HG03469 (cell line): ENCODE measurements around the gene TIMM23.
"Not testable (repeated sequence)": the region's sequence is repeated elsewhere in the genome, so short reads cannot be mapped to it uniquely, and the experiment has no call there.

Source experiments
- ATAC-seq: cut with Tn5 transposase; IDR thresholded peaks from one replicate; pipeline ENCODE4 v1.9.1; 2021; ENCODE audit warnings: mild to moderate bottlenecking, moderate library complexity, moderate number of reproducible peaks; ENCODE audit not compliant: unreplicated experiment

TIMM23 gene

GRCh38 chr10:45985590-45985989, 13.3 kb downstream of the TIMM23 start:
- ATAC-seq = not testable (repeated sequence)

DNA sequence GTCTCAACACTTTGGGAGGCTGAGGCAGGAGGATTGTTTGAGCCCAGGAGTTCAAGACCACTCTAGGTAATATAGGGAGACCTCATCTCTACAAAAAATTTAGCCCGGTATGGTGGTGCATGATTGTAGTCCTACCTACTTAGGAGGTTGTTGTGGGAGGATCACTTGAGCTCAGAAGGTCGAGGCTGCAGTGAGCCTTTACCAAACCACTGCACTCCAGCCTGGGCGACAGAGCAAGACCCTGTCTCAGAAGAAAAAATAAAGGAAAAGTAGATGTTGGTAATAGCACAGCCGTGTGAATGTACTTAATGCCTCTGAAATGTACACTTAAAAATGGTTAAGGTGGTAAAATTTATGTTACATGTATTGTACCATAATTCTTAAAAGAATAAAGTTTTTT, 25.3 kb downstream of the TIMM23 start:
- ATAC-seq = no peak

GRCh38 chr10:45997994-45998763, 25.9 kb downstream of the TIMM23 start:
- no peak for ATAC-seq

GRCh38 chr10:45999955-46000354, 27.7 kb downstream of the TIMM23 start:
- ATAC-seq = not testable (repeated sequence)

DNA sequence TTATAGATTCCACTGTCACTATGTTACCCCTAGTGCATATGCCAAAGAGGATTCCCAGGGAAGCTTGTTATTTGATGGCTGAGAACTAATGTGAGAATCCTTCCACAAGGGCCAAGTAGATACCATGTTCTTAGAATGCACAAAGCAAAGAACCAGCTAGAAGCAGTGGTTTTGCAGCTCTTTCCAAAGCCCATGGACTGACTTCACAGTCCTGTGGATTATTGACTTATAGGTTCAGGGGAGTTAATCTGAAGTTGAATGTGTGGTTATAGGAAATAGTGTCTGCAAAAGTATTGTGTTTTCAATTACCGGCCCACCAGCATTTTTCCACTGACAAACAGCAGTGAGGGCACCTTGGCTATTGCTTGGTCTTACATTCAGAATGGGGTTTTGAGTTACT, 28.2 kb downstream of the TIMM23 start:
- no peak for ATAC-seq

GRCh38 chr10:46001187-46001756, 29.0 kb downstream of the TIMM23 start:
- ATAC-seq = no peak

- ATAC-seq = not testable (repeated sequence)
Measured at GRCh38 chr10:46002189-46002687, 29.9 kb downstream of the TIMM23 start.

GRCh38 chr10:46002916-46003693, 30.8 kb downstream of the TIMM23 start:
- ATAC-seq = no peak

- no peak for ATAC-seq
Measured at GRCh38 chr10:46004963-46005362, 32.7 kb downstream of the TIMM23 start.

GRCh38 chr10:46005383-46005782, 33.1 kb downstream of the TIMM23 start:
- ATAC-seq = no peak

DNA sequence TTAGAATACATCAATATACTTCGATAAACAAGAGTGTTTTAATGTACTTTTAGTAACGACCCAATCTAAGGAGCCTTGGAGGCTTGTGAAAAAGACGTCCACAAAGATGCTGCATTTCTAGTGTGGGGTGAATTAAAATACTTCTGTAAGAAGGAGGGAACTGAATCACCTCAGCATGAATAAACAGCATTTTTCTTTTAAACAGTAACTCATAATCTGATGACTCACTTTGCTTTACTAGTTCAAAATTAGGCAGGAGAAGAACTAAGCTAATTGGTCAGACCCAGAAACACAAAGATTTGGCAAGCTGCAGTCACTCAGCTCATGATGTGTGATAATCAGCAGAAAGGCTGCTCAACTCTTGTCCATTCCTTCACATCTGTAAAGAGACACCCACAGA, 33.9 kb downstream of the TIMM23 start:
- ATAC-seq = no peak

DNA sequence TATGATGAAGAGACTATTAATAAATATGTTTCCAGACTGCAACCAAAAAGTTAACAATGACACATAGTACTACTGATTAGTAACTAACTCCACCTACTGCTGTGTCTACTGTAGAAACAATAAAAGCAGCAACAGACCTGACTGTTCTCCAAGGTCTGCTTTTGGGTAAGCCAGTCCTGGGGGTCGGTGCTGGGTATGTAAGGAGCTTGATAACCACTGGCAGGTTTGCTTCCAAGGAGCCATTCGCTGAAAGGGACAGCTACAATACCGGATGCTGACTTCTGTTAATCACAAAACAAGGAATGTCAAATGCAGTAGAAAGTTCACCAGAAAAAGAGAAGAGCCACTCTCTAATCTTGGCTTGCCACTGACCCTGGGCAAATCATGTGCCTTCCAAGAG, 40.5 kb downstream of the TIMM23 start:
- ATAC-seq = no peak

DNA sequence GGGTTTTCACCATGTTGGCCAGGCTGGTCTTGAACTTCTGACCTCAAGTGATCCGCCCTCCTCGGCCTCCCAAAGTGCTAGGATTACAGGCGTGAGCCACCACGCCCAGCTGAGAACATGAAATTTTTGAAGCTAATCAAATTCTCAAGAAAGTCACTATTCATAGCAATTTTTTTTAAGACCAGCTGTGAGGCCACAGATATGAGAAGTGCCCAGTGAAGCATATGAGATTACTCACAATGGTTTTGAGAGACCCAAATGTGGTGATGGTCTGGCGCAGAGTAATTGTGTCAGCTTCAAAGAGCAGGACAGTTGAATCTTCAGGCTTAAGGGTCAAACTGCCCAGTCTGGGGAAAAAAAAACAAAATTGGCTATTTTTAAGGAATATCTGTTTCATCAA, 41.9 kb downstream of the TIMM23 start:
- ATAC-seq = no peak

- ATAC-seq = no peak
Measured at GRCh38 chr10:46014683-46015405, 42.6 kb downstream of the TIMM23 start.

GRCh38 chr10:46016190-46016589, 43.9 kb downstream of the TIMM23 start:
- no peak for ATAC-seq

- no peak for ATAC-seq
Measured at GRCh38 chr10:46016811-46017210, 44.5 kb downstream of the TIMM23 start.

- no peak for ATAC-seq
Measured at GRCh38 chr10:46017733-46018132, 45.4 kb downstream of the TIMM23 start.

- no peak for ATAC-seq
Measured at GRCh38 chr10:46018453-46019176, 46.3 kb downstream of the TIMM23 start.

GRCh38 chr10:46019177-46019528, 46.9 kb downstream of the TIMM23 start:
- ATAC-seq = no peak

DNA sequence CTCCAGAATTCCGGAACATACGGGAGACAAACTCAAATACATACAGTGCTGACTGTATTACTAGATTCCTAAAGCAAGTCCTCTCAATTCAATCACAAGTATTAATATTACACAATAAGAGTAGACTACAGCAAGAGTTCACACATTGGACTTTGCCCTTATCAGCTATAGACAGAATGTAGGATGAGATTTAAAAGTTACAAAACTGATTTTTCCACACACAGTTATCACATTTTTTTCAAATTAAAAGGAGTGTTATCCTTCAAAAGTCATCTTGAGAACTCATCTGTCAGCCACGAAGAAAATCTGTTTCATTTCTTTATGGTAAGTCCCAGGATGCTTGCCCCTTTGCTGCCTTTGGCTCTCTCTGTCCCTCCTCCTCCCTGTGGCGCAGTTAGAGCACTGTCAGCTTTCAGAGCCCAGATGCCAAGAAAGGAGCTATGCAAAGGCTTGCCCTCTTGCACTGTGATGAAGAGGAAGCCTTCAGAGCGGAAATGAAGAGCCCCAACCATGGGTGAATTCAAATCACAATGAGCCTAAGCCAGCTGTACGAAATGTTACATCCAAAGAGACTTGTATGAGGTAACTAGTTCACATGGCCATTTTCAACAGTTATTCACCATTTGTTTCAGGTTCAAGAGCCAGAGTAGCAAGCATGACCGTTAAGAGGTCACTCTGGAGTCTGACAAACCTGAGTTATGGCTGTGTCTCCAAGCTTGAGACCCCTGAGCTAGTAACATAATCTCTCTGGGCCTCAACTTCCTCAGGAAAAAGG, 47.5 kb downstream of the TIMM23 start:
- no peak for ATAC-seq
